GM19463 (cell line): Measurements from ENCODE around the gene STARD5.
A peak's percentile ranks its signal among the peaks of the same experiment; 100 is the strongest.

Experiments used
- ATAC-seq: cut with Tn5 transposase; IDR thresholded peaks from one replicate; pipeline ENCODE4 v1.9.1; 2021; ENCODE audit warnings: mild to moderate bottlenecking, moderate library complexity; ENCODE audit not compliant: unreplicated experiment

STARD5 gene

GRCh38 chr15:81278306-81279029, 45.5 kb downstream of the STARD5 start:
- ATAC-seq: no peak

DNA sequence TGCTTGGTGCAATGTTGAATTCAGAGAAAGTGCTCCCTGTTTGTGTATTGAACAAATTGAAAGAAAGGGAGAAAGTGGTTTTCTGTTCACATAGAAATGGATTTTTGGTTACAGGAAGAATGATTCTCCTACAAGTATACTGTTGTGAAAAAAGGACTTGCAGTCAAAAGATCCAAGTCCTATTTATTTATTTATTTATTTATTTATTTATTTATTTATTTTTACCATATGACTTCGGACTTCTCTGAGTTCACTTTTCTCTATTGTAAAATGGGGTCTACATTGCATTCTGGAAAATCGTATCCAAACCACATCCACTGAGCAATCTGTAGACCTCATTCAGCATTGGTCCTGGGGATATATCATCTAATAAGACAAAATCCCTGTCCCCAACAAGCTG, 46.1 kb downstream of the STARD5 start:
- no peak for ATAC-seq

DNA sequence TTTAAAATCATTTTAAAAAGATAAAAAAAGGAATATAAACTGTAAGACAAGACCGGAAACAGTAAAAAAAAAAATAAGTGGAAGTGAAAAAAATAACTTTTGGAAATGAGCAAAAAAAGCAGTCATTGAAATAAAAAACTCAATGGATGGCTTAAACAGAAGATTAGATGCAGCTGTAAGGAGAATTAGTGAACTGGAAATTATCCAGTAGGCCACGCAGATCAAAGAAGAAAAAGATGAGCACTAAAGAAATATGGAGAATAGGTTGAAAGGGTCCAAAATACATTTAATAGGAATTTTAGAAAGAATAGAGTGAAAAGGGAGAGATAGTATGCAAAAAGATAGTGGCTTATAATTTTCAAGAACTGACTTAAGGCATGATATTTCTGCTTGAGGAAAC, 47.0 kb downstream of the STARD5 start:
- ATAC-seq: no peak

DNA sequence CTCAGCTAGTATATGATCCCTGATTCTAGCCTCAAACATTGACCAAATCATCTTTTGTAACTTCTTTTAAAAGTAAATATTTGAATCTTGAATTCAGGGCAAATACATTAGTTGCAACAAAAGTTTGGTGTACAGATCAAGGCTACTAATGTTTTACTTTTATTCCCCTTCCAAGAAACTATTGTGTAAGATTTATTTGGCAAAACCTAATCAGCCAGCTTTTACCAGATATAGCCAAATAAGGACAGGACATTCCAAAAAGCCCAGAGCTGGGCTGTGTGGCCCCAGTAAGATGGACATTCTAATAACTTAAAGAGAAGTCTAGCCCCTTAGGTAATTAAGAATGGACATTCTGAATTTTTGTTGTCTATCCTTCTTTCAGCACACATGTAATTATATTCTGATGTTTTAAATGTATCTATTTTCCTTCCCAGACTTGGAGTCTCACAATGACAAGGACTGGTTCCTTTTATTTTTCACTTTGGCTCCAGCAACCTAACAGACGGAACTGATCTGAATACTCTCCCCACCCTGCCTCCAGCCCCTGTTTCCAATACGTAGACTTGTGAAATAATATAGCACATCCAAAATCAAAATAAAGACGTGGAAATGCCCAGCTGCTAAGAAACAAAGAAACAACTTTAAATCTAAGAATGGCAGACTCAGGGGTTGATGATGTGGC, 48.1 kb downstream of the STARD5 start:
- no peak for ATAC-seq

DNA sequence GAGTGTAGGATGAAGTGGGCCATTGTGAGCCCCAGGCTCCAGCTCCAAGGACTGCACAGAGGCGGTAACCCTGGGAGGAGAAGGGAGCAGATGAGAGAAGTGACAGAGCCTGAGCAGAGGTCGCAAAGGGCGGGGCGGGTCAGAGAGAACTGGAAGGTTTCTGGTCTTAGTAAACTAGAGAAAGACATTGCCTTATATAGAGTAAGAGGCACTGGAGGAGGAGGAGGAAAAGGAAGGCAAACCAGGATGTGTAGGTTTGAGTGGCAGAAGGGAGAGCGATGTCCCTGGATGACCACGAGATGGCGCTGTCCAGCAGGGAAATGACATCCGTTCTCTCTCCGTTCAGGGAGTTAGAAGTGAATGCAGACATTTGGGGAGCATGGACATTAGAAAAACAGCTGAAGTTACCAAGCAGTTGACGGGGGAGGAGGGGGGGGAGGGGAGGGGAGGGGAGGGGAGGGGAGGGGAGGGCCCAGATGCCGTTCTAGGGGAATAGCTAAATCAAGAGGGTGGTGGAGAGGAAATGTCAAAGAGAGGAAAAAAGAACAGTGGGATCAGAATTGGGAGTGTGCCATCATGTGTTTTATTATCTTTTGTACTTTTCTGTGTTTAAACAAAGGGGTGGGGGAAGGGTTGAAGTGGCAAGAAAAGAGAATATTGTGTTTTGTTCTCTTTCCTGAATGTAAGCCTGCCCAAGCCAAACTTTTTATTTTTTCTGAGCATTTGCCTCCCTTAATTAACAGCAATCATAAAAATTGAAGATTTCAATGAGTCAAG, 48.8 kb downstream of the STARD5 start:
- peak; percentile 90 for ATAC-seq

DNA sequence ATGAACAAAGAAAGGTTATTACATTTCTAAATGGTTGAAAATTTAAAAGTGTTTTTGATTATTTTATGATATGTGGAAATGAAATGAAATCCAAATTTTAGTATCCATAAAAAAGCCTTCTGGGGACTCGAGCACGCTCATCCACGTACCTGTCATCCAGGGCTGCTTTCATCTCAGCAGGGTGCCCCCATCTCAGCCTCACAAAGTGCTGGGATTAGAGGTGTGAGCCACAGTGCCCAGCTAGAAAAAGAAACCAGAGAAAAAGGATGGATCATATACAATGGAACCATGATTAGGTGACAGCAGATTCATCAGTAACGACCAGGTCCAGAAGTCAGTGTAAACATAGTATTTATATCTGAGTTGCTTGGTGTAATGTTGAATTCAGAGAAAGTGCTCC, 49.7 kb downstream of the STARD5 start:
- no peak for ATAC-seq

- ATAC-seq: no peak
Observed at GRCh38 chr15:81273855-81274254, 50.1 kb downstream of the STARD5 start.

DNA sequence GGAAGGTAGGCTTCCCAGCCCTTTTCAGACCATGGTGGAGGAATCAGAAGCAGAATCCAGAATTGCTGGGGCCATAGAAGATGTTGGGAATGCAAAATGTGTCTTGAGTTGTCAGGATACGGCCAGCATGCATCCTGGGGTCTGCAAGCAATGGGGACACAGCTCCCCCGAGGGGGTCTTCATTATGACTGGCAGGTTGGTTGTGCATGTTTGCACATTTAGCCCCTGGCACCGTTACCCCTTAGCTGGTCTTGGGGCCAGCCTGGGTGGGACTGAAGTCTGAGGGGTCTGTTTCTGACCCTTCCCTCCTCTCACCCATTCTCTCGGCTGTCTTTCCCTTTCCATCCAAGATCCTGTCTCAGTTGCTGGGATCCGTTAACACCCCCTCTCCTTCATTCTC, 50.7 kb downstream of the STARD5 start:
- ATAC-seq: no peak

DNA sequence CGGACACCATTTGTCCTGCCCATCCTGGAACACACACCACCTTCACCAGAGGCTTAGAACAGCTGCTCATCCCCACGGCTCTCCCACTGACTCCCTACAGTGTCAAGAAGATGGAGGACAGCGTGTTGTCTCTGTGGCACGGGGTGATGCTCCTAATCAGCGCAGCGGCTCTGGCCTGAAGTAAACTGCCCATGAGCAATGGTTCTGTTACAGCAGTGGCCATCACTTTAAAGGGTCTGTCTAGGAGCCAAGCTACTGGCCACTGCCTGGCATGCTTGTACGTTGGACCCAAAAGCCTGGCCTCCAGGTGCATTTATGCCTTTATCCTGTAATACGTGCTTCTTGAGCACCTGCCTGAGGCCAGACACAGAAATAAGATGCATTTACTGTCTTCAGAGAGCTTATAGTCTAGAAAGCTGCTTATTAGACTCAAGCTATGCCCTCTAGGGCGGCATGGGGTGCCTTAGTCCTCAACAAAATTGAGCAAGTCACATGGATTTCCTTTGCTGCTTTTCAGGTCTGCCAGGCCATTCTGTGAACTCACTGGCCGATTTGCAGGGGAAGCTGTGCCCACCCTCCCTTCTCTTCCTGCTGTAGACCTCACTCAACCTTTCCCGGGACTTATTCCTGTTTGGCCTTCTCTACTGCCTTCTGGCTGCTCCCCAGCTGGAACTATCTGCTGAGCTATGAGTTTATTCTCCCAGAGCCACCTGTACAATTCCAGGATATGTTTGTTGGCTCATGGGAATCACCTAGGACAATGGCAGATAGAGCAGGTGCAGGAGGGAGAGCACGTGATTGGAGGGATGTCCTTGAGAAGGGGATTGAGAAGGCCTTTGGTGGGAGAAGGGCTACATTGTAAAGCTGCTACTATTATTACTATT, 51.9 kb downstream of the STARD5 start:
- no peak for ATAC-seq

GRCh38 chr15:81270781-81271491, 53.0 kb downstream of the STARD5 start:
- ATAC-seq: no peak

DNA sequence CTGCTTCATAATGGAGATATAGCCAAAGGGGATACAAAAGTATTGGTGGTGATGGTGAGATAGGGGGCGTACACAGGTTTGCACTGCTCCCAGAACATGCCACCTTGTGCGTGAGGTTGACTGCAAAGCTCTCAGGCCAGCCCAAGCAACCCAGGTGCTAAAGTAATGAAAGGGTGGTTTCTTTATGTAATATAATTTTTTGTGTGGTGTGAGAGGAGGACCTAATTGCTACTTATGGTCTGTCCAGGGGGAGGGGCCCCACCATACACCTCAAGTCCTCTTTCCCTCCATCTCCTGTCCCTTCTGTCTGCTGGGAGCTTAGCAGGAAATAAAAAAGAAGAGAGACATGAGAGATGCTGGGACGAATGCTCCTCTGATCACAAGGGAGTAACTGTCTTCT, 53.8 kb downstream of the STARD5 start:
- ATAC-seq: no peak

GRCh38 chr15:81268881-81269601, 54.9 kb downstream of the STARD5 start:
- no peak for ATAC-seq

DNA sequence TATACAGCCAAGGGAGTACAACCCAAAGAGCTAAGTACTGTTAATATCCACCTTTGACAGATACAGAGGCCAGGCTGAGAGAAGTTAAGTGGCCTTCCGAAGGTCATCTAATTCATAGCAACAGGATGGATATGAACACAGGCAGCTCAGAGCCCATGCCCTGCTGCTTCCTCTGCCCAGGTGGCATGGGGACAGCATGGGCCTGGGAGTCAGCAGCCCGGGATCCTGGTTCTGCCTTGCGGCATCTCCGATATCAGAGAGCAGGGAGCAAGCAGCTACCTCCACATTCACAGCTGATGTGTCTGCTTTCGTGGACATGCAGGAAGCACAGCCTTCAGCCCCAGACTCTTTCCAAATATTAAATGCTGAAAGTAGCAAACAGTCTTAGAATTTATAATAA, 55.6 kb downstream of the STARD5 start:
- no peak for ATAC-seq

GRCh38 chr15:81265944-81266775, 57.8 kb downstream of the STARD5 start:
- ATAC-seq: peak; percentile 82

- no peak for ATAC-seq
Observed at GRCh38 chr15:81265256-81265943, 58.5 kb downstream of the STARD5 start.

GRCh38 chr15:81264072-81264857, 59.7 kb downstream of the STARD5 start:
- ATAC-seq: no peak

- no peak for ATAC-seq
Observed at GRCh38 chr15:81263477-81263876, 60.5 kb downstream of the STARD5 start.
